Nephron (organoid): Measurements from ENCODE around the gene CIB1.

Source experiments
- H3K27ac Mint-ChIP-seq, 3 experiments: 2 replicates each; pipeline ENCODE4 v1.8.0; 2020; ENCODE audit warnings: mixed read lengths in 3 of 3, mild to moderate bottlenecking in 2 of 3, moderate library complexity in 1 of 3
- H3K27me3 Mint-ChIP-seq: 2 replicates; pipeline ENCODE4 v1.8.0; 2021; ENCODE audit warnings: low read depth, mild to moderate bottlenecking, moderate library complexity, mixed read lengths
- H3K36me3 Mint-ChIP-seq: 2 replicates; pipeline ENCODE4 v1.8.0; 2020; ENCODE audit warnings: low read depth, mixed read lengths
- H3K4me1 Mint-ChIP-seq: 2 replicates; pipeline ENCODE4 v1.8.0; 2020; ENCODE audit warnings: mixed read lengths
- H3K4me3 Mint-ChIP-seq, 3 experiments: 2 replicates each; pipeline ENCODE4 v1.8.0; 2020; ENCODE audit warnings: mild to moderate bottlenecking in 3 of 3, mixed read lengths in 3 of 3, moderate library complexity in 2 of 3
- H3K9me3 Mint-ChIP-seq: 2 replicates; pipeline ENCODE4 v1.8.0; 2020; ENCODE audit warnings: mixed read lengths
- TF ChIP-seq, protein P1 (sequence below), 3 experiments: fragments of 200-600 bp; sonication (generic); IDR thresholded peaks; one replicate each; pipeline ENCODE4 v1.5.0; 2021; ENCODE audit warnings: antibody characterized with exemption in 3 of 3; ENCODE audit not compliant: unreplicated experiment in 3 of 3

CIB1 gene

DNA sequence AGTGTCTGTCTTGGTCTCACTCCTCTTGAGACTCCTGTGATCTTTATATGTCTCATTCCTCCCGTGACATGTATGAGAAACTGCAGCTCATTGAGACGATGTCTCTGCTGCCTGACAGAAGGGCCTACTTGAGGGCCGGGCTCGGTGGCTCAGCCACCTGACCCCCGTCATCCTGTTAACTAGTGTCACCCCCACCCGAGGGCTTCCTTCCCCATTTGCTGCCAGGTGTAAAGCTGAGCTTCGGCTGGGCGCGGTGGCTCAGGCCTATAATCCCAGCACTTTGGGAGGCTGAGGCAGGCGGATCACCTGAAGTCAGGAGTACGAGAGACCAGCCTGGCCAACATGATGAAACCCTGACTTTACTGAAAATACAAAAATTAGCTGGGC is 19.9 kb downstream of the CIB1 start:
- Mint-ChIP-seq H3K4me3 (no peak overlapping the region), H3K27ac (peak overlapping the region in 2 of 3 experiments; percentile 31 to 44)
- TF ChIP-seq, protein P1, sequence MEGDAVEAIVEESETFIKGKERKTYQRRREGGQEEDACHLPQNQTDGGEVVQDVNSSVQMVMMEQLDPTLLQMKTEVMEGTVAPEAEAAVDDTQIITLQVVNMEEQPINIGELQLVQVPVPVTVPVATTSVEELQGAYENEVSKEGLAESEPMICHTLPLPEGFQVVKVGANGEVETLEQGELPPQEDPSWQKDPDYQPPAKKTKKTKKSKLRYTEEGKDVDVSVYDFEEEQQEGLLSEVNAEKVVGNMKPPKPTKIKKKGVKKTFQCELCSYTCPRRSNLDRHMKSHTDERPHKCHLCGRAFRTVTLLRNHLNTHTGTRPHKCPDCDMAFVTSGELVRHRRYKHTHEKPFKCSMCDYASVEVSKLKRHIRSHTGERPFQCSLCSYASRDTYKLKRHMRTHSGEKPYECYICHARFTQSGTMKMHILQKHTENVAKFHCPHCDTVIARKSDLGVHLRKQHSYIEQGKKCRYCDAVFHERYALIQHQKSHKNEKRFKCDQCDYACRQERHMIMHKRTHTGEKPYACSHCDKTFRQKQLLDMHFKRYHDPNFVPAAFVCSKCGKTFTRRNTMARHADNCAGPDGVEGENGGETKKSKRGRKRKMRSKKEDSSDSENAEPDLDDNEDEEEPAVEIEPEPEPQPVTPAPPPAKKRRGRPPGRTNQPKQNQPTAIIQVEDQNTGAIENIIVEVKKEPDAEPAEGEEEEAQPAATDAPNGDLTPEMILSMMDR (IDR thresholded peaks at IDR 0.05; ENCODE audit: unreplicated experiment in 3 of 3): no peak

DNA sequence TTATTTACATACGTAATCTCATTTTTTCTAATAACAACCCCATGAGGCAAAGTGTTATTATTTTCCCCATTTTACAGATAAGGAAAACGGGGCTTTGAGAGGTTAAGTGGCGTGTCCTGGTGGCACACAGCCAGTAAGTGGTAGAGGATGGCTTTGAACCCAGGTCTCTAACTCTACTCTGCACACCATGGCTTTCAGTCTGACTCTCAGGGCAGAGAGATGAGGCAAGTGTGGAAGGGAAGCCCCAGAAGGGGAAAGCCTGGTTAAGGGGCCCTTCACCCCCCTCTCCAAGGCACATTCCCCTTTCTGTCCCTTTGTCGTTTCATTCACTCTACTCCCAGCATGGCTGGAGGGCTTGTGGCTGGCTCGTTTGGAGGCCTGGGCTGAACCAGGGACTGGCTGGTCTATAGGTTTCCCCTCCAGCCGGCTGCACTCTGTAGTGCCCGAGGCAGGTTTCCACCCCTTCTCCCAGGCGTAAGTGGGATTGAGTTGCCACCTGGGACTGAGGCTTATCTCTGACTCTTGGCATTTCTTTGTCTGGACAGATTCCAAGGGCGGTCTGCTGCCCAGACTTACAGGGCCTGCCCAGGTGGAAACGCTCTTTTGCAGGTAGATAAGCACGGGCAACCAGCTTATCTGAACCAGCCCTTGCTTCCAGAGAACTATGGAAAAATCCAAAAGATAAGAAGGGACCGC is 20.5 kb downstream of the CIB1 start:
- Mint-ChIP-seq H3K27me3 (no peaks in the 10 kb centered on the region), H3K9me3 (no peaks in the 10 kb centered on the region), H3K4me1 (peaks cover 10% of the 10 kb centered on the region), H3K36me3 (peaks cover 22% of the 10 kb centered on the region), H3K4me3 (no peak overlapping the region), H3K27ac (peak overlapping the region in 2 of 3 experiments; percentile 31 to 44)
- TF ChIP-seq, protein P1 (IDR thresholded peaks at IDR 0.05; ENCODE audit: unreplicated experiment in 3 of 3): no peak

More for the DNA sequence above, 19.9 kb downstream of the CIB1 start:
- no peaks in the 10 kb centered on the region for H3K27me3 Mint-ChIP-seq
- peaks cover 10% of the 10 kb centered on the region for H3K4me1 Mint-ChIP-seq
- no peaks in the 10 kb centered on the region for H3K9me3 Mint-ChIP-seq
- H3K36me3 Mint-ChIP-seq: peaks cover 20% of the 10 kb centered on the region

DNA sequence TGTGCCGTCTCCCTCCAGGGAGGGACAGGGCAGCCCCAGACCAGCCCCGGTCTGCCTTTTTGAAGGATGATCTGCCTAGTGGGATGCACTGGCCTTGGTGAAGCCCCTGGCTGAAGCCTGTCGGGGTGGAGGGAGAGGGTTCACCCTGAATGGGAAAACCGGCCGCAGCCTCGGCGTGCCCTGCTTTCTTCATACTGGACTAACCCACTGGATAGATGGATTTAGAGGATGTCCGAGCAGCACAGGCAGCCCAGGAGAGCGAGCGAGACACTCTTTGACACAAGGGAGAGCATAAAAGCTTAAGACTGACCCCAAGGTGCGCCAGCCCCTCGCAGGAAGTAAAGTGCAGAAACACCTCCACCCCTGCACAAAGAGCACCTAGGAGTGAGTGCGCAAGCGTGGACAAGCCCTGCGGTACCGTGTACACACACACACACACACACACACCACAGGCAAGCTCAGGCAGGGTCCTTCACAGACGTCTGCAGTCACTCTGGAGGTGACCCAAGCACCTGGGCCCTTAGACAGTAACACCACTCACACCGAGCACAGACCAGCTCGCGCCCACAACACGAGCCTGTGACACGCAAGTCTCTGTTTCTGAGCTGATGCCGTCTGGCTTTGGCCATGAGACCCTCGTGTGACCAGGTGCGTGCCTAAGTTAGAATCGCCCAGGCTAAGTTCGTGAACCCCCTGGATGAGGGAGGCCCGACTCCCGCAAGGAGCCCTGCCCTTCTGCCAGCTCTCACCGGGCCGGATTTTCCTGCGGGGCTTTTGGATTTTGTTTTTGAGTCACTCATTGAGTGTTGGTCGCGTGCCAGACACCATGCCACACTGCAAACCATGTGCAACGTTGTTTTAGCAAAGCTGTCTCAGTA is 21.3 kb downstream of the CIB1 start:
- Mint-ChIP-seq H3K4me3 (no peak overlapping the region), H3K4me1 (peaks cover 10% of the 10 kb centered on the region), H3K9me3 (no peaks in the 10 kb centered on the region), H3K27ac (no peak overlapping the region), H3K27me3 (no peaks in the 10 kb centered on the region), H3K36me3 (peaks cover 22% of the 10 kb centered on the region)
- TF ChIP-seq, protein P1 (IDR thresholded peaks at IDR 0.05; ENCODE audit: unreplicated experiment in 3 of 3): no peak

DNA sequence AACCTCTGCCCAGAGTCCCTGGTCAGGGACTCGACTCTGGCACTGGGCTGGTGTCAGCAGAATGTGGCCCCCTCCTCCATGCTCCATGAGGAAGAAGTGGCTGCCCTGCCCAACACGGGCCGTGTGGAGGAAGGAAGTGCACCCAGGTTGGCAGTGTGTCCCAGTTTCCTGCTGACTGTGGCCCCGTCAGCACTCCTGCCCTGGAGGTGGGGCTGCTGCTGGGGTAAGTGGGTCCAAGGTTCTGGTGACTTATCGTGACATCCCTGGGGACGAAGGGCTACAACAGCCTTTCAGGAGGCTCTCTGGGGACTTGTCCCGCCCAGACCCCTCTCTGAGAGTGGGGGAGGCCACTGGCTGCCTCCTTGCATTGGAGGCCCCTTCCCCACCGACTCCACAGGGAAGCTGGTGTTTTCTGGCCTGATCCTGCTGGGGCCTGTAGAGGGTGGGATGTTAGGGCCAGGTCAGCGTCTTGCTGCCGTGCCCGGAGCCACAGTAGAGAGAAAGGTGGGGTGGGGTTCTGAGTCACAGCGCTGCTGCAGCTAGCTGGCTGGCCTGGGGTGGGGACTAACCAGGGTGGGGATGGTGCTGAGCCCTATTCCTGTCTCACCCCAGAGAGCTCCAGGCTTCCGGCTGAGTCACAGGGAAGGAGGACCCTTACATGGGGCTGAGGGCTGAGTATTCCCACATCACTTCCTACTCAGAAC is 22.1 kb downstream of the CIB1 start:
- Mint-ChIP-seq H3K4me3 (no peak overlapping the region), H3K9me3 (no peaks in the 10 kb centered on the region), H3K27me3 (no peaks in the 10 kb centered on the region), H3K4me1 (peaks cover 10% of the 10 kb centered on the region), H3K27ac (no peak overlapping the region), H3K36me3 (peaks cover 22% of the 10 kb centered on the region)
- TF ChIP-seq, protein P1 (IDR thresholded peaks at IDR 0.05; ENCODE audit: unreplicated experiment in 3 of 3): no peak

DNA sequence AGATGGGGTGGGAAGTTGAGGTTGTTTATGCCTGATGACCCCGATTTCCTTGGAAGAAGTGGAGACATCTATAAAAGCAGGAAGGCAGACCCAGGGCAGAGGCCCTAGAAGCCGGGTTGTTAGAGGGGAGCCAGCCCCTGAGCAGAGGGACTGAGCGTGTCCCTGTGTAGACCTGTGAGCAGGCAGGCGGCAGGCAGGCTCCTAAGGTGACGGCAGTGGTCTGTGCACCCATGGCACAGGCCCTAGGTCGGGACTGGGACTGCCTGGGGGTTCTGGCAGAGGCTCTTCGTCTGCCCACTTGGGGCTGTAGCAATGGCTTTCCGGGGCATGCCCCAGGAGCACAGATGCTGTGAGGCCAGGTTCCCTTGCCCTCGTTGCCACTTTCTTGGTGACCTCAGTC is 22.7 kb downstream of the CIB1 start:
- Mint-ChIP-seq H3K27ac (peak overlapping the region in 1 of 3 experiments; percentile 43), H3K9me3 (no peaks in the 10 kb centered on the region), H3K4me1 (peaks cover 10% of the 10 kb centered on the region), H3K27me3 (no peaks in the 10 kb centered on the region), H3K36me3 (peaks cover 22% of the 10 kb centered on the region), H3K4me3 (no peak overlapping the region)
- TF ChIP-seq, protein P1 (IDR thresholded peaks at IDR 0.05; ENCODE audit: unreplicated experiment in 3 of 3): no peak
